Stimulated activated naive CD4-positive, alpha-beta T cell (primary cell): ENCODE data around the gene LAMTOR2.

Source experiments
- DNase-seq, 6 experiments: peaks; one replicate each; lab custom pipeline; 2025; lab: John Stamatoyannopoulos, UW

LAMTOR2 gene

GRCh38 chr1:156099282-156099681 lies 44.7 kb downstream of the LAMTOR2 start:
- DNase-seq = no peak

DNA sequence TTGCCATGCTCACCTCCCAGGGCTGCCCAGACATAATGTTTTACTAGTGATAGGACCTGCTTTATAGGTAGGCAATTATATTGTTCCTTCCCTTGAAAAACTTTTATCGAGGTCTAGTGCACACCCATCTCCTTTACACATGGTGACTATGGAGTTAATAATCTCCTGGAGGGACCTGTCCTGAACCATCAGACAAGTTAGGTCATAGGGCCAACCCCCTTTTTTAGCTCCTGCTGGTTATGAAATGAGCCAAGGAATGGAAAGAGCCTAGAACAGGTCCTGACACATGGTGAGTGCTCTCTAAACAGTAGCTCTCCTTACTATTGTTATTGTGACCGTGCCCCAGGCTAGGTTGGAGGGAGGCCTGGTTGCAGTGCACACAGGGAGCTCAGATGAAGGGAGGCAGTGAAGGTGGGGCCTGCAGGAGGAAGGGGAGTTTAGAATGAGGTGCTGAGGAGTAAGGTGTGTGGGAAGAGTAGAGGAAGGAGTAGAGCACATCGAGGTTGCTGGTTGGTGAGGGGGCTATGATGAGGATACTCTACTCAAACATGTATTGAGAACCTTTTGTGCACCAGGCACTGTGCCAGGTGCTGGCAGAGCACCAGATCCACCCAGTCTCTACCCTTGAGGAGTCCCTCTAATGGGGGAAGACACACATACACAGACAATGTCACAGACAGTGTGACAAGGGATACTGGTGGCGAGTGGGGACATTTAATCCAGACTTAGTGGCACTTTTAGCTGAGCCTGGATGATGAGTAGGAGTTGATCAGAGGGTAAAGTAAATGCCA lies 45.8 kb downstream of the LAMTOR2 start:
- DNase-seq = no peak

- no peak for DNase-seq
Observed at GRCh38 chr1:156101880-156102279, 47.3 kb downstream of the LAMTOR2 start.

DNA sequence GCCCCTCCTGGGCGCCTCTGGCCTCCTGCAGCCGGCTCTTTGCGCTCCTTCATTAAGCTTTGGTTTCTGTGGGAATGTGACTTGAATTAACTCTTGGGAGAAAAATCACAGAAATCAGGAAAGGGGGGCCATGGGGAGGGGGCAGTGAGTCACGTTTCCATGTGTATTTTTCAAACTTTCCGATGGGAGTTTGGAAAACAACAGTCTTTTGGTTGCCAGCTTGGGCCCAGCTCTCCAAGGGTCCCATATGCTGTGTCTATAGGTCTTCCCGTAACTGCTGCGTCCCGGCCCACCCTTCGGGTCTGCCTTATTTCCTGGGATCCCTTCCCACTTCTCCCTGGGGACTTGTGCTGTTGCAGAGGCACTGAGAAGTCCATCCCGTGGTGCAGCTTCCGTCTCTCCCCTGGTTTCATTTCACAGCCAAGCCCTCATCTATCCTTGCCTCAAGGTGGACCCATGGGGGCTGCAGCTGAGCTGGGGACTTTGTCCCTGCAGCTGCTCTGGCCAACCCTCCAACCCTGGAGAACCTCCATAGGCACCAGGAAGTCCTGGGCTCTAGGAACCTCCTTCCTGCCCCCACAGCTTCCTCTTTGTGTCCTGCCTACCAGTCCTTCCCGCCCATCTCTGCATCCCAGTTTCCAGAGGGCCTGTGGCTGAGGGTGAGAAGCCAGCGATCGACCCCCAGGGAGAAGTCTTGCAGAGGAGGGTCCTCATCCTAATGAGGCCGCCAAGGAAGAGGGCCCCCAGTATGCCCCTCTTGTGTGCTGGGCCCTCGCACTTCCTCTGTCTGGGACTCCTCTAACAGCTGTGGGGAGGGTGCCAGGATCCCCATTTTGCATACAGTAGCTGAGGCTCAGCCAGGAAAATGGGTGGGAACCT lies 48.3 kb downstream of the LAMTOR2 start:
- DNase-seq = no peak

GRCh38 chr1:156103521-156103947 lies 49.0 kb downstream of the LAMTOR2 start:
- DNase-seq = no peak

DNA sequence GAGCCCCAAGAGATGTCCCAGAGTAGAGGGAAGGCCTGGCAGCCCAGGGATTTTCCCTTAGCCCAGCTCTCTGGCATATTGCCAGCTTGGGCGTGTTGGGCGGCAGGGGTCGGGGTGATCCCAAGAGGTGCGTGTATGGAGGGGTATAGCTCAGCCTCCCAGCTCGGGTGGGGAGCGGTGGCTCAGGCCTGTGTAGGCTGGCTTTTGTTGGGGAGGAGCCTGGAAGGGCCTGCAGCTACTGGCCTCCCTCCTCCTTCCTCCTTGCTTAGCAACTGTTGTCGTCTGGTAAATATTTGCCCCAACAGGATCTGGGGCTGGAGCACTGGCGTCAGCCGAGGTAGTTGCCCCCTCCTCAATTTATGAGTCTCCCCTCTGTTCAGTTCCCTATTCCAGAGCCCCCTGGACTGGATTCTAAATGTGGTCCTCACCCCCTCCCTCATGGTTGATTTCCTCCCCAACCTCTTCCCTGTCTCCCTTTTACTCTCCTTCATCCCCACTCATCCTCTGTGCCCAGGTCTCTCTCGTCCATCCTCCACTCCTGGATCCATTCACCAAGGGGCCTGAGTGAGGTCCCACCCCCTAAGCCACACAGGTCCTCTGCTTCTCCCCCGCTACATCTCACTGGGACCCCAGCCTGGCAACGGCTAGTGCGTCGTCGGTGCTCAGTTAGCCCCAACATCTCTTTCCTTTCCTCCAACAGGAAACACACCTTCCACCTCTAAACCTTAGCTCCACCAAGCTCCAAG lies 49.7 kb downstream of the LAMTOR2 start:
- DNase-seq = peak in 4 of 6 experiments; percentile 7 to 38 (median 26)

GRCh38 chr1:156104861-156105832 lies 50.6 kb downstream of the LAMTOR2 start:
- no peak for DNase-seq

GRCh38 chr1:156106624-156107488 lies 52.3 kb downstream of the LAMTOR2 start:
- DNase-seq = peak in 3 of 6 experiments; percentile 44 to 71 (median 53)

DNA sequence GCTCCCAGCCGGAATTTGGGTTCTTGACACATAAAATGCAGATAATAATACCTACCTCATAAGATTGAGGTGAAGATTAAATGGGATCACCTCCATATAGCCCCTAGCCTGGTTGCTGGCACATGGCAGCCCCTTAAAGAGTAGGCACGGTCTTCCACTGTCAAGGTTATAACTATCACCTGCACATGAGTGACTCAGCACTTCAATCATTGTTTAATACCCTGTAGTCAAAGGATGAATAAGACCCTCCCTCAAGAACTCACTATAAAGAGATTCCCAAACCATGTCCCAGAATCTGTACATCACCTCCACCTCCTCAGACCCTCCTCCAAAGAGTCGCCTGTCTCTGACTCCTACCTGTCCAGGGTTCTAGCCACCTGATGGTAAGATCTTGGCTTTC lies 53.5 kb downstream of the LAMTOR2 start:
- DNase-seq = no peak
